NCI-H2107 (cell line): Measurements from ENCODE around the gene RNASEL.
"Not testable (repeated sequence)": the region's sequence is repeated elsewhere in the genome, so short reads cannot be mapped to it uniquely, and the experiment has no call there.

Source experiments
- DNase-seq: peaks from one replicate; lab custom pipeline; 2025; lab: John Stamatoyannopoulos, UW

The RNASEL gene, protein sequence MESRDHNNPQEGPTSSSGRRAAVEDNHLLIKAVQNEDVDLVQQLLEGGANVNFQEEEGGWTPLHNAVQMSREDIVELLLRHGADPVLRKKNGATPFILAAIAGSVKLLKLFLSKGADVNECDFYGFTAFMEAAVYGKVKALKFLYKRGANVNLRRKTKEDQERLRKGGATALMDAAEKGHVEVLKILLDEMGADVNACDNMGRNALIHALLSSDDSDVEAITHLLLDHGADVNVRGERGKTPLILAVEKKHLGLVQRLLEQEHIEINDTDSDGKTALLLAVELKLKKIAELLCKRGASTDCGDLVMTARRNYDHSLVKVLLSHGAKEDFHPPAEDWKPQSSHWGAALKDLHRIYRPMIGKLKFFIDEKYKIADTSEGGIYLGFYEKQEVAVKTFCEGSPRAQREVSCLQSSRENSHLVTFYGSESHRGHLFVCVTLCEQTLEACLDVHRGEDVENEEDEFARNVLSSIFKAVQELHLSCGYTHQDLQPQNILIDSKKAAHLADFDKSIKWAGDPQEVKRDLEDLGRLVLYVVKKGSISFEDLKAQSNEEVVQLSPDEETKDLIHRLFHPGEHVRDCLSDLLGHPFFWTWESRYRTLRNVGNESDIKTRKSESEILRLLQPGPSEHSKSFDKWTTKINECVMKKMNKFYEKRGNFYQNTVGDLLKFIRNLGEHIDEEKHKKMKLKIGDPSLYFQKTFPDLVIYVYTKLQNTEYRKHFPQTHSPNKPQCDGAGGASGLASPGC

DNA sequence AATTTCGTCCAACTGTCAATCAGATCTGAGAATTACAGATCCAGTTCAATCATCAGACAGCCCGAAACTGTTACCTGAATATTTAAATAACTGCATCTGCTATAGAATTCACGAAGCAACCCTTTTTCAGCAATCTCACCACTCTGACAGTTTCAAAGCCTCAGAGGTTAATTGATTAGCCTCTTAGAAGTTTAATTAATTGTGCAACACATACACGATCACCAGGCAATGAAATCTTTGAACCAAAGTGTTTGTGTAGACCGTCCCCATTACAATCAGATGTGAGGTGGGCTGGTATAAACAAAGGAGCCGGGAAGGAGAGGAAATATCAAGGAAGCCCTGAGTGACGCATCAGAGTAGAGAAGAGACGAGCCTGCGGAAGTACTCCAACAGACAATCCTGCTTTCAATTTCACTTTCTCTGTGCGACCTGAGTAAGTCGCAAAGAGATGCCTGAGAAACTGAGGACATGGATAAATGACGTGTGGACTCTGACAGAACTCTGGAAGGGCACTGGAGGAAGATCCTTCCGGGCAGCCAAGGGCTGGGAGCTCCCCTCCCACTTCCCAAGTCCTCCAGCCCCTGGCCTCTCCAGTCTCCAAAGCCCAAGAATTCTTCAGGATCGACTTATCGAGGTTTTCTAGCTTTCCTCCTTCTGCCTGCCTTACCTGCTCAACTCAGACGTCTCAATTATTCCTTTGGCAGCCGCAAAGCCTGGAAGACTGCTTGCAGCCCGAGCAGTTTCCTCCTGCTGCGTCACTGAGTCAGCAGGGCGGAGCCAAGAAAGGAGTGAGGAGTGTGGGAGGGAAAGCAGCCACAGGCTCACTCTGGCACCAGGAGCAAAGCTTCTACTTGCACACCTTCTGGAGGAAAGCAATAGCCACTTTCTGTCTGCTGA, at the start of gene RNASEL:
Gene RNASEL (minus strand): TSS at position 757 of the 897 bp plus-strand sequence. CDS start 2,450 bp downstream, outside the sequence.
- no peak for DNase-seq

DNA sequence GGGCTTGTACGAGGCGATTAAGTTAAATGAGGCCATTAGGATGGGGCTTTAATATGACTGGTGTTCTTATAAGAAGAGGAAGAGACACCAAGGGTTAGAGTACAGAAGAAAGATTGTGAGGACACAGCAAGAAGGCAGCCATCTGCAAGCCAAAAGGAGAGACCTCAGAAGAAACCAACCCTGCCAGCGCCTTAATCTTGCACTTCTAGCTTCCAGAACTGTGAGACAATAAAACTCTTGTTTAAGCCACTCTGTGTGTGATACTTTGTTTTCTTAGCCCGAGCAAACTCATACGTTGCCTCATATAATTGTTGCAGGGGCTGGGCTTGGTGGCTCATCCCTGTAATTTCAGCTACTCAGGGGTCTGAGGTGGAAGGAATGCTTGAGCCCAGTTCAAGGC, 48.7 kb upstream of the RNASEL start:
- no peak for DNase-seq

DNA sequence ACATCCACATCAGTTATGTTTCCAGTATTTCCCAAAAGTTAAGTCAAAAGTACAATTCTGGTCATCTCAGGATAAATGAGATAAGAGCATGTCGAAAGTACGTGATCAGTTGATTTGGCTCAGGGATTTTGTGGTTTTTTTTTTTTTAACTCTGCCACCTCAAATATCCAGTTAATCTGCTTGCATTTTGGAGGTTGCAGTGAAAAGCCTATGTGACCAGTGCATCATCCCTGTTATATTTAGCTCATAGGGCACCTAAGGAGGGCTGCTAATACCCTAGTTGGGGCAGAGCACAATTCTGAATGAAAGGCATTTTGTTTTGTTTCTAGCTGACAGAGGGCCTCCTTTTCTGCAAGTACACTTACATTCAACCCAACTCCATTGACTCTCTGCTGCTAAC, 46.8 kb upstream of the RNASEL start:
- DNase-seq = no peak

DNA sequence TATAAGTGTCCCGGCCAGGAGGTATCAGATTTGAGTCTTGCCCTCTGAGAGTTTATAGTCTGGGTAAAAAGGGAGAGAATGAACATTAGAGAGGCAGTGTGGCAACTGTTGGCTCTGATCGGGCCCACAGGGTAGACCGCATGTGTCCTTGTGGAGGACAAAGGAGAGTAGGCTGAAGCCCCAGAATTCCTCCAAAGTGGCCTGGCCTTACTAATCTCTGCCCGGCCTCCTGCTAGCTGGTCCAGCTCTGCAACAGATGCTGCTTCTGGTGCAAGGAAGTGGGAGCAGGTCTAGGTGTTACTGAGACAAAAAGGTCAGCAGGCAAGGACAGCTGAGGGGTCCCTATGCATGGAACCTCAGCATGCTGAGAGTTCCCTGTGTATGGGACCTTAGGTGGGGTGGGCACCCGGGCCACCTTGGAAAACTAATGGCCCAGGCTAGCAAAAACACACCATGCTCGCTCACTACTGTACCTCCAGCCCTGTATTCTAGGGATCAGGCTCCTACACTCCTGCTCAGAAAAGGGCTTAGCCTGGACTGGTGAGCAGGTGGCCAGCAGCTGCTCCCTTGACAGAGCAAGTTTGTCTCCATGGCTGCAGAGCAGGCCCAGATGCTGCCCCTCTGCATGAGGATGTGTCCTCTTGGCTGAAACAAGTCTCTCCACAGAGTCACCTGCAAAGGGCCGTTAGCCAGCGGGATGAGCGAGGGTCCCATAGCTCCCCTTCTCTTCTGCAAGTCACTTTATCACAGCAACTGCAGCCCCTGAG, 45.4 kb upstream of the RNASEL start:
- no peak for DNase-seq

DNA sequence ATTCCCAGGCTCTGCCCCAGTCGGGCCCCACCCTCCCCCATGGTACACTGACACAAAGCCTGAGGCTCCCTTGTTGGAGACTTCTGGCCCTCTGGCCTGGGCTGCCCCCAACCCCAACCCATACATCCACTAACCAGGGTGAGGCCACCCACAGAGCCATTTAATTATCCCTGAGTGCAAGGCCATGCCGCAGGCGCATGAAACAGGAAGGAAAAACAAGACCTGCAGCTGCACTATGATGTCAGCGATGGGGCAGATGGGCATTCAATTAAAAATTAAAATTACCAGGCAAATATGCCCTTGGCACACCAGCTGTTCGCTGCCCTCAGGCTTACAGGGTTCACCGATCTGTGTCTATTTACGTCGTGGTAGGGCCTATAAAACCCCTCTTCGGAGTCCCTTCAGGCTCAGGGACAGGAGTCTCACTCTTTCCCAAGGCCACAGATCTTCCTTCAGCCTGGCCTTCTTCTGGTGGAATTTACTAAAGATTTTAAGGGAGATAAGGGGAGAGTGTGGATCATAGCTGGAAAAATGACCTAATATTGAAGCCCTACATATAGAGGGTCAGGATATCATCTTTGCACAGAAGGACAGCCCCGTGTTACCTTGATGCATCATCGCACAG, 44.7 kb upstream of the RNASEL start:
- peak; percentile 45 for DNase-seq

DNA sequence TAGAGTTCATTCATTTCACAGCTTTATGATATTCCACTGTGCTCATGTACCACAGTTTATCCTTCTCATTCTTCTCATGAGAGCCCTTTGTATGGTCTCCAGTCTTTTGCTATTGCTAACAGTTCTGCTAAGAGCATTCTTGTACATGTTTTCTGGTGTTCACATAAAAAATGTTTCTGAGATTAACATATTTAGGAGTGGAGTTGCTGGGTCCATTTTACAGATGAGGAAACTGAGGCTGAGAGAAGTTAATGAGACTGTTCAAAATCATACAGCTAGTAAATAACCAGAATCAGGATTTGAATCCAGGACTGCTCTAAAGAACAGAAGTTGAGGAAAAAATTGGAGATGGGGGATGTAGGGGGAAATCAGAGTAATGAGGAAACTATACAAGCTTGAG, 44.0 kb upstream of the RNASEL start:
- DNase-seq = no peak

DNA sequence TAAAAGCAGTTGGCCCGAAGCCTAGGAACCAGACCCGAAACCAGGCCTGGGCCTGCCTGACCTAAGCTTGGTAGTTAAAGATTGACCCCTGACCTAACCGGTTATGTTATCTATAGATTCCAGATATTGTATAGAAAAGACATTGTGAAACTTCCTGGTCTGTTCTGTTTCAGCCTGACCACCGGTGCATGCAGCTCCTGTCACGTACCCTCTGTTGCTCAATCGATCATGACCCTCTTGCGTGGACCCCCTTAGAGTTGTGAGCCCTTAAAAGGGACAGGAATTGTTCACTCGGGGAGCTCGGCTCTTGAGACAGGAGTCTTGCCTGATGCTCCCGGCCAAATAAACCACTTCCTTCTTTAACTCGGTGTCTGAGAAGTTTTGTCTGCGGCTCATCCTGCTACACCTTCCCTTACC, 43.4 kb upstream of the RNASEL start:
- not testable (repeated sequence) for DNase-seq

DNA sequence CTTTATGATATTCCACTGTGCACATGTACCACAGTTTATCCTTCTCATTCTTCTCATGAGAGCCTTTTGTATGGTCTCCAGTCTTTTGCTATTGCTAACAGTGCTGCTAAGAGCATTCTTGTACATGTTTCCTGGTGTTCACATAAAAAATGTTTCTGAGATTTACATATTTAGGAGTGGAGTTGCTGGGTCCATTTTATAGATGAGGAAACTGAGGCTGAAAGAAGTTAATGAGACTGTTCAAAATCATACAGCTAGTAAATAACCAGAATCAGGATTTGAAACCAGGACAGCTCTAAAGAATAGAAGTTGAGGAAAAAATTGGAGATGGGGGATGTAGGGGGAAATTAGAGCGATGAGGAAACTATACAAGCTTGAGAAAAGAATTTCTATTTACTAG, 42.9 kb upstream of the RNASEL start:
- no peak for DNase-seq

DNA sequence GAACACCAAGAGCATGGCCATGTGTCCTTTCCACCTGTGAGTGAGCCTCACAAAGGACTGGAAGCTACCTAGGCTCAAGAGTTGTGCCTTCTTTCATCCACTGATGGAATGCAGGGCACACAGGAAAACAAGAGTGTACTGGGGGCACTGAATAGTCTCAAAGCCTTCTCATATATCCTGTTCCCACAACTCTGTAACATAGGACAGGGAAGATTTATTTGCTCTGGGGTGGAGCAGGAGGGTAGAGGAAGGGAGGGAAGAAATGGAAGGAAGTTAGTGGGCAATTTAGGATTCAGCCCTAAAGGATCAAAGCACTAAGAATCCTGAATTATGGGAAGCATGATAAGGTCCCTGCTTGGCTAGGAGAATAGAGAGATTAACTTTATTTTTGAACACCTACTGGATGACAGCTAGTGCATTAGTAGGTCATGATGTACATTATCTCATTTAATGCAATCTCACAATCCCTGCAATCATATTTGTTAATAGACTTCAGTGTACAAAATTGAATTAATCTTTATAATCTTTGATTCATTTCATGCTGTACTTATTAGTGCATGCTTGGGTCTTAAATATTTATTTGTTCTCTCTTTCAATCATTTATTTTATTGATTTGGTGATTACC, 42.1 kb upstream of the RNASEL start:
- no peak for DNase-seq

DNA sequence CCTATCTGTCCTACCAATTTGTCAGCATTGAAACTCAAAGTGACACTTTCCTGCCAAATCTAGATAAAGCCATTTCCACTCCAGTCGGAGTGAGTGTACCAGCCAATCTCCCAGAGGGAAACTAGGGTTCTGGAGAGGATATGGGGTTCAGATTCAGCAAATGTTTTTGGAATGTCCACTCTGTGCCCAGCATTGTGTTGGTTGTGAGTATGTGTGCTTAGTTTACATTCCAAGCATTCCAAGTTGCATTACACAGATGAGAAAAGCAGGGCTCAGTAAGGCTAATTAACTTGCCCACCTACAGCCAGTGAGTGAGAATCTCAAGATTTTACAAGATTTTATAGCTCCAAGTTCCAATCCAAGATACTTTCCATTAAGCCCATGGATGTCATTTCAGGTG, 41.5 kb upstream of the RNASEL start:
- DNase-seq = no peak

DNA sequence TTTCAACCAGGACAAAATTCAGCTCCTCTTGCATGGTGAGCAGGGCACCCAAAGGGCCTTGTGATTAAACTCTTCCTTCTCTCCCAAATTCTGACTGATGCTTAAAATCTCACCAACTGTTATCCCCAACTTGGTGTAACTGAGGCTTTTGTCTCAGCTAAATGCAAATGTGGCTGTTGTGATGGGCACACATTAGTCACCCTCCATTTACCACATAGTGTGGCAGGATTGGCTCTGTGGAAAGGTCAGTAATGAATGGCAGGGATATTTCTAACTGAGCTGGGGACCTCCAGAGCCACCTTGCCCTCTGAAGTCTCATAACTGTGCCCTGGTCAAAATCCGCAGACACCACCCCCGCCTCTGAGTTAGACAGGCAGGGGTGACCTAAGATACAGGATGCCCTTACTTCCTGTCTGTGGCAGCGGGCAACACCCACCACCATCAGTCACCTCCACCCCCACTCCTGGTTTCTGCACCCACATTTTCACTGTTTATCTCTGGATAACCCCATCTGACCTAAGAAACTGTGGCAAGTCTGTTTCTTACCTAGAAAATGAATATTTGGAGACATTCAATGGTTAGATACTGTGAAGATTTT, 40.5 kb upstream of the RNASEL start:
- no peak for DNase-seq

DNA sequence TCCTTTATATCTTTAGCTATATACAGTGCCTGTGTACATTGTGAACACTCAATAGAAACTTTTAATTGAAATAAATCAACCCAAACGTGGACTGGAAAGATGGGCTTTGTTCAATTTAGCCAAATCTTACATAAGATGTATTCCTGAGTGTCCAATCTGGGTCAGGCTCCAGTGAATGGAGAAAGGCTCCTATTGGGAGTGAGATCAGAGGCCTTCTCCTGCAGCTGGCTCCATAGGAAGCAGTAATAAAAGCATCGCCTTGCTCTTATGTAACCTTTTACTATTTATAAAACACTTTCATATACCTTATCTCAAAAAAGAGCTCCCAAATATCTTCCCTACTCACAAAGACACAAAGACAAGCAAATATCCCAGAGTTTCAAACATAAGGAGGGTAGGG, 40.0 kb upstream of the RNASEL start:
- DNase-seq = no peak

DNA sequence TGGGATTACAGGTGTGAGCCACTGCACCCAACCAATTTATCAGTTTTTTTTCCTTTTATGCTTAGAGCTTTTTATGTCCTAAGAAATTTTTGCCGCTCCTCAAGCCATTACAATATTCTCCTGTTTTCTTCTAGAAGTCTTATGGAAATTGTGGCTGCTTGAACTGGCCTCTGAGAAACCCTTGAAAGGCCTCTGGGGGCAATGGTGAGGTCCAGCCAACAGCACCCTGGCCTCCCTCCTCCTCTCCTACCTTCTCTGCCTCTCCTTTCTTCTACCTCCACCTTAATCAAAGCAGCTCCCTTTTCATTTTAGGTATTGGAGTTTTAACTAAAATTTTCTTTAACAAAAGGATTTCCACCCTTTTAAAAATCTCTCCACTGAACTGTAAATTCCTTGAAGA, 39.6 kb upstream of the RNASEL start:
- DNase-seq = no peak

DNA sequence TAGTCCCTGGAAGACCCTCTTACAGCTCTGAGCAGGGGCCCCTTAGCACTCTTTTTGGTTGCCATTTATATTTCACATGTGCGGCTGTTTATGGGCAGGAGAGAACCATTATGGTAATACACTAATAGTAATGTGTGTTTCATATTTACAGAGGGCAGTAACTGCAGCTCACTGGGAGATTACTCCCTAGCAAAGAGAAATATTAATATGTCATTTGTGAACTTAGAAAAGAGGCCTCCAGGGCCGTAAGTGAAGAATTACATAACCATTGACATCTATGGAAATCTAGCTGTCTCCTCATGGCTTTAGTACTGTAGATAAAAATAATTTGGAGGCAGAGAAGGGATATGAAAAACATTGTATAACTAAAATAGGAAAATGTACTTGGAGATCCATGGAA, 38.6 kb upstream of the RNASEL start:
- DNase-seq = no peak

DNA sequence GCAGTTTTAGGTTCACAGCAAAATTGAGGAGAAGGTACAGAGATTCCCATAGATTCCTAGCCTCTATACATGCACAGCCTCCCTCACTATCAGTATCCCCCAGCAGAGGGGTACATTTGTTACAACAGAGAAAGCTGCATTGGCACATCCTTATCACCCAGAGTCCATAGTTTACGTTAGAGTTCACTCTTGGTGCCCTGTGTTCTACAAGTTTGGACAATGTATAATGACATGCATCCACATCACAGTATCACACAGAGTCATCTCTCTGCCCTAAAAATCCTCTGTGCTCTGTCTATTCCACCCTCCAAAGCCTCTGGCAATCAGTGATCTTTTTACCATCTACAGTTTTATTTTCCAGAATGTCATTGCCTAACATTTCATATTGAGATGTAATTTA, 37.5 kb upstream of the RNASEL start:
- DNase-seq = no peak

DNA sequence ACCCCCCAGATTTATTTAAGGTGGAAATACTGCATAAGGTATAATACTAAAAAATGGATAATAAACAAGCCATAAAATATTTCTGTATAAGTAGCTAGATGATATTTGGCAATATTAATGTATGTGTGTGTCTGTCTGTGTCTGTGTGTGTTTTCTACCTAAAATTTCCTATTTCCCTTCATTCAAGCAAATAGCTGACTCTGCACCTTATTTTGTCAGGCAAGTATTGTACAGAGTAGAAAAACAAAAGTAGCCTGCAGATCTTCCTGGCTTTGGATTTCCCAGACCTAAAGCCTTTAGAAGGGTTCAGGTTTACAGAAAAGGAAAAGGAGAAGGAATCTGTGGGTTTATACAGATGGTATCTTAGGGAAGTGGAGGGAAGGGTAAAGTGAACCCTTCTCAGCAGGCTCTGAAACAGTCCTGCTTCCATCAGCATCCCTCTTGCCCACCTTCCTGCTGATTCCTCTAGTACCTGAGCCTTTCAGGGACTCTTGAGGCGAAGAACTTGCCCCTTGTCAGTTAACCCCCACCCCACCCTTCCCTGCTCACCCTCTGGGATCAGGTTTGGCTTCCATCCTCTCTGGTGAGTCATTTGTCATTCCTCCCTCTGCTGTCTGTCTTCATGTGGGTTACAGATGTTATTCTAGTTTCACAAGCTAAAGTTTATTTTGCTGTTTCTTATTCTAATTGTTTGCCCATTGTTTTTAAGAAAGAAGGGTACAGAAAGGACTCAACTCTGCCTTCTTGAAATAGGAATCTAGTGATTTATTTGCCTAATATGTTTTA, 36.9 kb upstream of the RNASEL start:
- DNase-seq = no peak

DNA sequence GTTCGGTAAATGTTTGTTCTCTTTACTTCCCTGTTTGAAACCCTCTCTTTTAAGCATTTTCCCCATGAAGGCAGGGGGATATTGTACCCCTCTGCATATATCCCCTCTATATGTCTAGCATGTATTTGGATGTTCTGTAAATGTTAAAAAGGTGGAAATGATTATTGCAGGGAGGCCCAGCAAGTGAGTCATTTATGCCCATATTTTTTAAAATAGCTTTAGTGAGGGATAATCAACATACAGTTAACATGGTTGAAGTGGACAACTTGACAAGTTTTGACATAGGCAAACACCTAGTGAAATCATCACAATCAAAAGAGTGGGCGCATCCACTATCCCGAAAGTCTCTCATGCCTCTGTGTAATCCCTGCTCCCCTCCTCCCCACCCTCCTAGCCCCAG, 36.0 kb upstream of the RNASEL start:
- no peak for DNase-seq

DNA sequence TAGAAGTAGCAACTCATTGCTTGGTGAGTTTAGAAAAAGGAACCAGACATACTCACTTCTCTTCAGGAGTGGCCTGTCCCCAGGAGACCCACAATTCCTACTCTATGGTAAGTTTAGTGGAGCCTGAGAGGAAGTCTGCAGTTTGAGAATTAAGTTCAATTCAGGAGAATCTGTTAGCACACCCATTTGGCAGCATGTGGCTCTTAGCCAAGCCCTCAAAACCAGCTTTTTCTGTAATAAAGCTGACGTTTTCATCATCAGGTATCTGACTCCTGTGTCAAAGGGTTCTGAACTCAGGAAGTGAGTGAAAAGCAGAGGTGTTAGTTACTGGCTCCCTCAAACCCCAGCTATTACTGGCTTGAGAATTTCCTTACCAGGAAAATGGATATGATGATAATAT, 35.5 kb upstream of the RNASEL start:
- no peak for DNase-seq

DNA sequence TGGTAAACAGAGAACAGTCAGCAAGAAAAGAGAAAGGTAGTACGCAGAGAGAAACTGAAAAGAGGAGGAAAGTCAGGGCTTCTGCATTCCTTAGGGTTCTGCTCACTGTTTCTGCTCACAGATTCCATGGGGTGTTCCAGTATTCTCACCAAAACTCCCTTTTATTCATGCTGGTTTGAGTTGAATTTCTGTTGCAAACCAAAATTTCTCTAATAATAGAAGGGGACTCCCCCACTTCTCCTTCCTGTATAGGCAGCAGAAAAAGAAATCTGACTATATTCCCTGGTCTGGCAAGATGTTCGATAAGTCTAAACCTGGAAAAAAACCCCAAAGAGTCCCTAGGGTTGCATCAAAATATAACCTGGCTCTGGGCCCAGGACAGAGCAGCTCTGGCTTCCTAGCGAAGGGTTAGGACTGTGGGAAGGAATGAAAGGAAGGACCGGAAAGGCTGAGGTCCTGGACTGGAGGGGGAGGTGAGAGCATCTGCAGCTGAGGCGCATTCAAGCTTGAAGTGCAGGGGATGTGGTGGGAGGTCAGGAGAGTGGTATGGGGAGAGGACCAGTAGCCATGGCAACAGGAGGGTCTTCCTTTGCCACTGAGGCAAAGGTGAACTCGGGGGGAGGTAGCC, 34.0 kb upstream of the RNASEL start:
- DNase-seq = no peak
